Measurements from ENCODE around the gene RHOXF1.

- TF ChIP-seq CTCF (IDR thresholded peaks at IDR 0.05; ENCODE audit: insufficient read depth, low read depth, low read length), result no peak
- TF ChIP-seq EZH2 (IDR thresholded peaks at IDR 0.05; ENCODE audit: insufficient read depth, low read length), result no peak
Observed at GRCh38 chrX:120136840-120137239, 21.1 kb upstream of the RHOXF1 start.
